Measurements from ENCODE around the gene OGDH.

DNA sequence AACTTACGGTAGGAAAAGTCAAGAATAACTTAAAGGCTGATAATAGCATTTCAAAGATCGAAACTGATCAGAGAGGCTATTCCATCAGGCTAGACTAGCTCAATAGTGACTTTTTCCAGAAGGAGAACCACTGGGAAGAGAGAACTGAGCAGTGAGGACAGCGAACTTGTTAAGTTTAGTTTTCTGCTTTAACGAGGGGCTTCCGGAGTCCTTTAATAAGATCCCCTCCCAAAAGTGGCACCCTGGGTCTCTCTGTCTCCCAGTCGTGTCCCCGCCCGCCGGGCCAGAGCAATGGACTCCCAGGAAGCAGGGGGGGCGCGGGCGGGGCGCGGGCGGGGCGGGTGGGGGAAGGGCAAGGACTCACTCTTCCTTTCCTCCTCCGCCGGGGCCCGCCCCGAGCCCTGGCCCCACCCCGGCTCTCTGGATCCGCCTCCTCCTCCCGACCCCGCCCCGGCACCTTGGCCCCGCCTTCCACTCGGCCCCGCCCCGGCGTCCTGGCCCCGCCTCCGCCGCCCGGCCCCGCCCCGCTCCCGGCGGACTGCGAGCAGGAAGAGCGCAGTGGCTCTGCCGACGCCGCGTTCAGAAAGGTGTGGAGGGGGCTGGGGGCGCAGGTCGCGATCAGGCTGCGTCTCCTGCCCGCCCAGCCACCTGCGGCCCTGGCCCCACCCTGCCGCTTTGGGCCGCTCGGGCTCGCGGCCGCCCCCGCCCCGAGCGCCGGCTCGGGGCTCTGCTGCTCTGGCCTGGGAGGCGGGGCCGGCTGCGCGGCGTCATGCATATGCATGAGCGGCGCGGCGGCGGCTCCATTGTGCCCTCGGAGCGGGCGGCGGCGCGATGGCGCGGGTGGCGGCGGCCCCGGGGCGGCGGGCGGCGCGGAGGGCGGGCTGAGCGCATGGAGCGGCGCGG lies 141.9 kb downstream of the OGDH start, which contains the start of gene ZMIZ2:
- TF ChIP-seq, protein P1, sequence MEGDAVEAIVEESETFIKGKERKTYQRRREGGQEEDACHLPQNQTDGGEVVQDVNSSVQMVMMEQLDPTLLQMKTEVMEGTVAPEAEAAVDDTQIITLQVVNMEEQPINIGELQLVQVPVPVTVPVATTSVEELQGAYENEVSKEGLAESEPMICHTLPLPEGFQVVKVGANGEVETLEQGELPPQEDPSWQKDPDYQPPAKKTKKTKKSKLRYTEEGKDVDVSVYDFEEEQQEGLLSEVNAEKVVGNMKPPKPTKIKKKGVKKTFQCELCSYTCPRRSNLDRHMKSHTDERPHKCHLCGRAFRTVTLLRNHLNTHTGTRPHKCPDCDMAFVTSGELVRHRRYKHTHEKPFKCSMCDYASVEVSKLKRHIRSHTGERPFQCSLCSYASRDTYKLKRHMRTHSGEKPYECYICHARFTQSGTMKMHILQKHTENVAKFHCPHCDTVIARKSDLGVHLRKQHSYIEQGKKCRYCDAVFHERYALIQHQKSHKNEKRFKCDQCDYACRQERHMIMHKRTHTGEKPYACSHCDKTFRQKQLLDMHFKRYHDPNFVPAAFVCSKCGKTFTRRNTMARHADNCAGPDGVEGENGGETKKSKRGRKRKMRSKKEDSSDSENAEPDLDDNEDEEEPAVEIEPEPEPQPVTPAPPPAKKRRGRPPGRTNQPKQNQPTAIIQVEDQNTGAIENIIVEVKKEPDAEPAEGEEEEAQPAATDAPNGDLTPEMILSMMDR (IDR thresholded peaks at IDR 0.05): no peak
- TF ChIP-seq POLR2A (IDR thresholded peaks at IDR 0.05): peak; percentile 62
